Gastrocnemius medialis (tissue), 4 donors: Measurements from ENCODE around the gene SHC2. TPM values are rescaled to one million over a fixed set of nuclear protein-coding genes. Genes with fewer than 3 reads are reported as not detected.

Experiments used
- ATAC-seq, 2 donors: fragments of 150-250 bp; one replicate each; pipeline ENCODE4 v1.9.1; 2016
- DNase-seq, 2 donors: peaks; one replicate each; pipeline ENCODE4 v3.0.0-alpha.2; 2019
- H3K27ac ChIP-seq, 4 donors: fragments of 200-600 bp; sonication (generic); 1 replicate in 1 of 4; 2 replicates in 3 of 4; pipeline ENCODE4 v1.5.1; 2016 to 2018; ENCODE audit warnings: mild to moderate bottlenecking in 2 of 4, moderate library complexity in 1 of 4
- H3K27me3 ChIP-seq, 3 donors: fragments of 200-600 bp; sonication (generic) in 2 of 3; 1 replicate in 1 of 3; 2 replicates in 2 of 3; pipeline versions ENCODE4 v1.5.1 to v1.6.0; 2016 to 2019; ENCODE audit warnings: mild to moderate bottlenecking in 1 of 3, moderate library complexity in 1 of 3
- H3K36me3 ChIP-seq, 2 donors: fragments of 200-600 bp; sonication (generic) in 1 of 2; one replicate each; pipeline ENCODE4 v1.5.1; 2017 to 2018
- H3K4me1 ChIP-seq, 2 donors: fragments of 200-600 bp; sonication (generic) in 1 of 2; one replicate each; pipeline ENCODE4 v1.5.1; 2016 to 2017; ENCODE audit warnings: mild to moderate bottlenecking in 2 of 2
- H3K4me3 ChIP-seq, 4 donors: fragments of 200-600 bp; sonication (generic) in 3 of 4; 1 replicate in 1 of 4; 2 replicates in 3 of 4; pipeline ENCODE4 v1.5.1; 2016 to 2019; ENCODE audit warnings: mild to moderate bottlenecking in 2 of 4
- H3K9me3 ChIP-seq, 3 donors: fragments of 200-600 bp; sonication (generic) in 2 of 3; 1 replicate in 1 of 3; 2 replicates in 2 of 3; pipeline ENCODE4 v1.5.1; 2016 to 2019
- POLR2A ChIP-seq, 2 donors: fragments of 450-650 bp; IDR thresholded peaks; one replicate each; pipeline ENCODE4 v1.6.1; 2017; ENCODE audit warnings: antibody characterized with exemption in 2 of 2, mild to moderate bottlenecking in 2 of 2, moderate library complexity in 2 of 2
- in situ Hi-C, 4 donors: fragments of 200-750 bp; cut with MboI; loops; one replicate each; pipeline versions ENCODE4 v1.15.0 to v1.8.0; 2017; ENCODE audit warnings: low sequenced_read_pairs in 4 of 4
- intact Hi-C: fragments of 100-400 bp; cut with DNase I; formaldehyde crosslinking; loops from one replicate; pipeline ENCODE4 v1.15.1; 2023; ENCODE audit warnings: low total_unique reads
- total RNA-seq, 4 donors: library from RNA; depleted of rRNA; stranded (reverse); fragments of >200 nt; gene quantifications; one replicate each; pipeline versions ENCODE4 v1.1.0 to v1.2.3, GENCODE V29; 2016
- TF ChIP-seq, protein P1 (sequence below), 5 experiments: fragments of 450-650 bp in 3 of 5; fragments of 200-600 bp in 2 of 5; sonication (generic) in 2 of 5; IDR thresholded peaks in 4 of 5; conservative IDR thresholded peaks in 1 of 5; 1 replicate in 4 of 5; 2 replicates in 1 of 5; pipeline ENCODE4 v1.5.1; 2016 to 2019; ENCODE audit warnings: antibody characterized with exemption in 5 of 5, mild to moderate bottlenecking in 3 of 5, moderate library complexity in 3 of 5

The SHC2 gene
- total RNA-seq, 4 donors from 2014 or later = 2.1 to 6.2 (median 4.5) TPM

DNA sequence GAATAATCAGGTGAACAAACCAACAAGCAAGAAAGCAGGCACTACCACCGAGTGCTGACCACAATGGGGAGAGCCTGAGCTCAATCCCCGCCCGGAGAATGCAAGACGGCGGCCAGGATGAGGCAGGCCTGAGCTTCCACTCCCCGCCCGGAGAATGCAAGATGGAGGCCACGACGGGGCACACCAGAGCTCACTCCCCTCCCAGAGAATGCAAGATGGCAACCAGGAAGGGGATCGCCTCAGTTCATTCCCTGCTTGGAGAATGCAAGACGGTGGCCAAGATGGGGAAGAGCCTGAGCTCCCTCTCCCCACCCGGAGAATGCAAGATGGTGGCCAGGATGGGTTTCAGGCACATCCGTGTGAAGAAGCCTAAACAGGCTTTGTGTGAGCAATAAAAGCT, 91.6 kb downstream of the SHC2 start:
- no peak overlapping the region for H3K4me3 ChIP-seq
- peaks cover 14 to 21% (median 20%) of the 10 kb centered on the region in 3 donors for H3K27me3 ChIP-seq
- ATAC-seq (no peak), DNase-seq (no peak)
- intact Hi-C loops = no loop called here
- H3K9me3 ChIP-seq = no peaks in the 10 kb centered on the region
- no peaks in the 10 kb centered on the region for H3K36me3 ChIP-seq
- in situ Hi-C loops = no loop called here
- H3K27ac ChIP-seq = no peak overlapping the region
- TF ChIP-seq, protein P1, sequence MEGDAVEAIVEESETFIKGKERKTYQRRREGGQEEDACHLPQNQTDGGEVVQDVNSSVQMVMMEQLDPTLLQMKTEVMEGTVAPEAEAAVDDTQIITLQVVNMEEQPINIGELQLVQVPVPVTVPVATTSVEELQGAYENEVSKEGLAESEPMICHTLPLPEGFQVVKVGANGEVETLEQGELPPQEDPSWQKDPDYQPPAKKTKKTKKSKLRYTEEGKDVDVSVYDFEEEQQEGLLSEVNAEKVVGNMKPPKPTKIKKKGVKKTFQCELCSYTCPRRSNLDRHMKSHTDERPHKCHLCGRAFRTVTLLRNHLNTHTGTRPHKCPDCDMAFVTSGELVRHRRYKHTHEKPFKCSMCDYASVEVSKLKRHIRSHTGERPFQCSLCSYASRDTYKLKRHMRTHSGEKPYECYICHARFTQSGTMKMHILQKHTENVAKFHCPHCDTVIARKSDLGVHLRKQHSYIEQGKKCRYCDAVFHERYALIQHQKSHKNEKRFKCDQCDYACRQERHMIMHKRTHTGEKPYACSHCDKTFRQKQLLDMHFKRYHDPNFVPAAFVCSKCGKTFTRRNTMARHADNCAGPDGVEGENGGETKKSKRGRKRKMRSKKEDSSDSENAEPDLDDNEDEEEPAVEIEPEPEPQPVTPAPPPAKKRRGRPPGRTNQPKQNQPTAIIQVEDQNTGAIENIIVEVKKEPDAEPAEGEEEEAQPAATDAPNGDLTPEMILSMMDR (IDR thresholded peaks at IDR 0.05 in 4 of 5, conservative IDR thresholded peaks at IDR 0.05 in 1 of 5) = no peak
- TF ChIP-seq POLR2A (IDR thresholded peaks at IDR 0.05) = no peak
- H3K4me1 ChIP-seq = no peaks in the 10 kb centered on the region

GRCh38 chr19:368630-369024, 92.2 kb downstream of the SHC2 start:
- H3K36me3 ChIP-seq = no peaks in the 10 kb centered on the region
- H3K27me3 ChIP-seq = peaks cover 14 to 20% (median 15%) of the 10 kb centered on the region in 3 donors

DNA sequence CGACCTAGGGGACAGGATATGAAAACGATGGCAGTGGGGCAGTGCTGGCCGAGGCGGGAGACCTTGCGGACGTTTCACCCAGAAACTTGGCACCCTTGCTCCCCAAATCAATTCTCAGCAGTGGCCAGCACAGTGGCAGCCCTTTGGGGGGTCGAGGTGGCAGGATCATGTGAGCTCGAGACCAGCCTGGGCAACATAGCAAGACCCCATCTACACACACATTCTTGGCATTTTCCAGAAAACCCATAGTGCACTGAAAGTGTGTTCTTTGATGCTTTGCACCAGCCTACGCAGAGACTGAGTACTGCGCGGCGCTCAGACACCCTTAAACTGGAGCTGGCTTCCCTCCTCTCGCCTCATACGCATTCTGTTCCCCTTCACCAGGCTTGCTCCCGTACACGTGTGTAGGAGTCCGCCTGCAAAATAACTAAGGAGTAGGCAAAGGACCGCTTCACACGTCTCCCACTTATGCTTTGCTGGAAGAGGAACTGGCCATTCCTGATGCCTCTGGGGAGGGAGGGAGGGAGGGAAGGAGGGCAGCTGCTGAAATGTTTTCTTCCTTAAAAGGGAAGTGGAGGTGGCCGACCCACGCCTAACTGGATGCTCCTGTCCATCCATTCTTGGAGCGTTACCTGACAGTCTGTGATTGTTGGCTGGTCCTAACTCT, 92.7 kb downstream of the SHC2 start:
- H3K36me3 ChIP-seq = no peaks in the 10 kb centered on the region
- in situ Hi-C loops (no loop called here), intact Hi-C loops (no loop called here)
- H3K27ac ChIP-seq = no peak overlapping the region
- H3K9me3 ChIP-seq = no peaks in the 10 kb centered on the region
- TF ChIP-seq, protein P1 (IDR thresholded peaks at IDR 0.05 in 4 of 5, conservative IDR thresholded peaks at IDR 0.05 in 1 of 5) = no peak
- TF ChIP-seq POLR2A (IDR thresholded peaks at IDR 0.05) = no peak
- ATAC-seq (no peak), DNase-seq (no peak)
- H3K4me1 ChIP-seq = no peaks in the 10 kb centered on the region
- no peak overlapping the region for H3K4me3 ChIP-seq
- H3K27me3 ChIP-seq = peaks cover 9 to 18% (median 15%) of the 10 kb centered on the region in 3 donors

More at GRCh38 chr19:368630-369024, 92.2 kb downstream of the SHC2 start:
- DNase-seq (no peak), ATAC-seq (no peak)
- intact Hi-C loops = no loop called here
- Histone ChIP-seq H3K4me1 (no peaks in the 10 kb centered on the region), H3K27ac (no peak overlapping the region), H3K9me3 (no peaks in the 10 kb centered on the region), H3K4me3 (no peak overlapping the region)
- in situ Hi-C loops = no loop called here
- no peak for TF ChIP-seq POLR2A (IDR thresholded peaks at IDR 0.05)
- TF ChIP-seq, protein P1 (IDR thresholded peaks at IDR 0.05 in 4 of 5, conservative IDR thresholded peaks at IDR 0.05 in 1 of 5) = no peak

DNA sequence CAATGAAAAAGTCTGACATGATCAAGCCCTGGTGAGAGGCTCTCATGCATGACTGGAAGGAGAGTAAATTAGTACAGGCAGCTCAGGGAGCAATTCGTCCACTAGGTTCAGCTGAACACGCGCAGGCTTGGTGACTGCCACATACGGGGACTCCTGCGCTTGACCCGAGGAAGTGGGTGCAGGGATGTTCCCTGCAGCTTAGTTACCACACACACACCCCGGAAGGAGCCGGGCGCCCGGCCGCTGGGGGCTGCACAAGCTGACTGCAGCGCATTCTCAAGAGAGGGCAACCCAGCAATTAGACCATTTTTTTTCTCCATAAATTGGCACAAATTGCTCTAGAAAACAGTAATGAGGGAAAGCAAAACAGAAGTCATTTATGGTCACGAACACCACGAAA, 93.3 kb downstream of the SHC2 start:
- H3K27me3 ChIP-seq = peaks cover 4 to 16% (median 10%) of the 10 kb centered on the region in 3 donors
- H3K27ac ChIP-seq = no peak overlapping the region
- no peak for TF ChIP-seq POLR2A (IDR thresholded peaks at IDR 0.05)
- TF ChIP-seq, protein P1 (IDR thresholded peaks at IDR 0.05 in 4 of 5, conservative IDR thresholded peaks at IDR 0.05 in 1 of 5) = no peak
- H3K4me3 ChIP-seq = no peak overlapping the region
- no peaks in the 10 kb centered on the region for H3K9me3 ChIP-seq
- H3K36me3 ChIP-seq = no peaks in the 10 kb centered on the region
- ATAC-seq = no peak
- no peak for DNase-seq
- no peaks in the 10 kb centered on the region for H3K4me1 ChIP-seq
- intact Hi-C loops = no loop called here
- in situ Hi-C loops = no loop called here

DNA sequence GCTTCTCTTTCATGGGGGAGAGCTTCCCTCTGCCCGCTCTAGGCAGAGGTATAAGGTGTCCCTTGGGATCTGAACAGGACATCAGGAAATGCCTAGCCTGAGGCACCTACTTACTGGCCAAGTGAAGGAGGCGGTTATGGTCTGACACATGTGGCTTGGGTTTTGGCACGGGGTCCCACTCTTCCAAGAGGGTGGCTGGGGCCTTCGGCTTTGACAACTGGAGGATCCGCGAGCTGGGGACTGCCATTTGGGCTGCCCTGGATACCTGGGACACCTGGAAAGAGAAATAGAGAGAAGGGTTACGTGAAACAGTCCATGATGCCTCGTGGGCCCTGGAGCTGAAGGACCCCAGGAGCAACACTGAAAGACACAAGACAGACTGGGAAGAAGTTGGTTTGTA, 93.9 kb downstream of the SHC2 start:
- in situ Hi-C loops = no loop called here
- no peak for DNase-seq
- no peak overlapping the region for H3K4me3 ChIP-seq
- H3K27me3 ChIP-seq = peaks cover 0 to 18% (median 9%) of the 10 kb centered on the region in 3 donors
- no peak for ATAC-seq
- H3K36me3 ChIP-seq = no peaks in the 10 kb centered on the region
- H3K27ac ChIP-seq = no peak overlapping the region
- TF ChIP-seq, protein P1 (IDR thresholded peaks at IDR 0.05 in 4 of 5, conservative IDR thresholded peaks at IDR 0.05 in 1 of 5) = no peak
- TF ChIP-seq POLR2A (IDR thresholded peaks at IDR 0.05) = no peak
- no peaks in the 10 kb centered on the region for H3K9me3 ChIP-seq
- intact Hi-C loops = no loop called here
- H3K4me1 ChIP-seq = no peaks in the 10 kb centered on the region
